AG04450 (cell line): Measurements from ENCODE around the gene RBM46. TPM values are rescaled to one million over a fixed set of nuclear protein-coding genes. Genes with fewer than 3 reads are reported as not detected.

Experiments used
- CTCF ChIA-PET: fragments of 300-600, 350-600 bp; formaldehyde crosslinking; extraction: SDS; loops from one replicate; lab custom pipeline; 2022; ENCODE audit warnings: antibody characterized with exemption, inconsistent platforms; lab: Charles Lee
- POLR2A ChIA-PET: fragments of 350-600 bp; formaldehyde crosslinking; extraction: SDS; loops from one replicate; lab custom pipeline; 2021; ENCODE audit warnings: antibody characterized with exemption, inconsistent platforms; lab: Yijun Ruan, JAX
- DNase-seq: peaks from one replicate; pipeline ENCODE4 v3.0.0-alpha.2; 2011; ENCODE audit warnings: low read depth, low spot score
- H3K27ac ChIP-seq: one replicate; pipeline ENCODE4 v1.5.1; 2012; ENCODE audit warnings: low read depth, low read length, control low read depth
- H3K27me3 ChIP-seq: one replicate; pipeline ENCODE4 v1.6.0; 2012; ENCODE audit warnings: low read length; ENCODE audit not compliant: control insufficient read depth, insufficient read depth
- H3K4me3 ChIP-seq: 2 replicates; pipeline ENCODE4 v1.5.1; 2011; ENCODE audit warnings: mild to moderate bottlenecking, low read depth, low read length, control low read depth
- H3K9me3 ChIP-seq: 2 replicates; pipeline ENCODE4 v1.5.1; 2012; ENCODE audit warnings: low read length; ENCODE audit not compliant: control insufficient read depth, insufficient read depth
- CTCF ChIP-seq: IDR thresholded peaks from 2 replicates; pipeline ENCODE4 v1.5.1; 2011; ENCODE audit warnings: low read depth, low read length, control low read depth, inconsistent platforms
- polyA plus RNA-seq: library from polyadenylated mRNA; depleted of rRNA; stranded (reverse); fragments of >200 nt; gene quantifications from 2 replicates; pipeline ENCODE4 v1.2.3, GENCODE V29; 2011

Gene RBM46
- polyA plus RNA-seq, 1 experiment, result not detected

GRCh38 chr4:154779362-154779947 lies 1.6 kb upstream of the RBM46 start:
- H3K27me3 ChIP-seq, result no peaks in the 10 kb centered on the region
- CTCF ChIA-PET, result interaction anchor here (1.0 to 2.9 kb wide), 9 partner anchors 15 to 228 kb away, joined by 3 to 34 read pairs (median 5); partner anchors contain the start of genes FGB and PLRG1
- TF ChIP-seq CTCF, result peak; percentile 66
- H3K27ac ChIP-seq, result no peak overlapping the region
- H3K4me3 ChIP-seq, result no peak overlapping the region
- peak; percentile 4 for DNase-seq
- no peaks in the 10 kb centered on the region; the same call in 1 of the 2 replicates for H3K9me3 ChIP-seq
- POLR2A ChIA-PET, result no interaction called here

GRCh38 chr4:154781983-154782293 lies 866 bp downstream of the RBM46 start:
- Histone ChIP-seq H3K9me3 (no peaks in the 10 kb centered on the region; the same call in 1 of the 2 replicates), H3K27me3 (no peaks in the 10 kb centered on the region), H3K4me3 (no peak overlapping the region), H3K27ac (no peak overlapping the region)
- POLR2A ChIA-PET, result no interaction called here
- CTCF ChIA-PET, result no interaction called here
- DNase-seq, result no peak
- no peak for TF ChIP-seq CTCF

- POLR2A ChIA-PET, result no interaction called here
- Histone ChIP-seq H3K4me3 (no peak overlapping the region), H3K9me3 (no peaks in the 10 kb centered on the region), H3K27ac (no peak overlapping the region), H3K27me3 (no peaks in the 10 kb centered on the region)
- no peak for DNase-seq
- TF ChIP-seq CTCF, result peak; percentile 73
- CTCF ChIA-PET, result interaction anchor here (0.7 to 3.5 kb wide), 22 partner anchors 8 to 564 kb away, joined by 3 to 83 read pairs (median 4); no protein-coding TSS in a partner anchor
Observed at GRCh38 chr4:154807042-154807630, 26.1 kb downstream of the RBM46 start.

- DNase-seq, result no peak
- CTCF ChIA-PET, result no interaction called here
Observed at GRCh38 chr4:154818230-154818629, 37.2 kb downstream of the RBM46 start.

More at GRCh38 chr4:154818230-154818629, 37.2 kb downstream of the RBM46 start:
- Histone ChIP-seq H3K27me3 (no peaks in the 10 kb centered on the region), H3K27ac (no peak overlapping the region), H3K4me3 (no peak overlapping the region), H3K9me3 (no peaks in the 10 kb centered on the region)
- TF ChIP-seq CTCF, result no peak
- POLR2A ChIA-PET, result no interaction called here
